IPS DF 6.9 (cell line): ENCODE data around the gene TADA1.
A peak's percentile ranks its signal among the peaks of the same experiment; 100 is the strongest.

Source experiments
- DNase-seq: peaks from one replicate; pipeline ENCODE4 v3.0.0-alpha.2; 2013; ENCODE audit warnings: low read depth, low spot score
- H3K27ac ChIP-seq: one replicate; pipeline ENCODE4 v1.5.1; 2013; ENCODE audit warnings: low read length, control low read depth
- H3K27me3 ChIP-seq: 2 replicates; pipeline ENCODE4 v1.6.1; 2013; ENCODE audit warnings: mild to moderate bottlenecking, low read length; ENCODE audit not compliant: control insufficient read depth, insufficient read depth
- H3K36me3 ChIP-seq: 2 replicates; pipeline ENCODE4 v1.6.1; 2013; ENCODE audit warnings: low read length; ENCODE audit not compliant: control insufficient read depth, insufficient read depth
- H3K4me1 ChIP-seq: 2 replicates; pipeline ENCODE4 v1.6.1; 2013; ENCODE audit warnings: low read length; ENCODE audit not compliant: control insufficient read depth, insufficient read depth
- H3K4me3 ChIP-seq: 2 replicates; pipeline ENCODE4 v1.5.1; 2013; ENCODE audit warnings: mild to moderate bottlenecking, low read length
- H3K9me3 ChIP-seq: 2 replicates; pipeline ENCODE4 v1.6.1; 2013; ENCODE audit warnings: low read length, inconsistent platforms; ENCODE audit not compliant: control insufficient read depth, insufficient read depth
- WGBS: extraction: QIAGEN DNeasy Blood & Tissue Kit; methylation state at CpG from one replicate; pipeline ENCODE4 v1.1.7; 2013; ENCODE audit warnings: mixed read lengths, missing lambda C conversion rate; ENCODE audit not compliant: insufficient read length, insufficient coverage; 5-methylcytosine and 5-hydroxymethylcytosine counted together

TADA1 gene

GRCh38 chr1:166910396-166910994 lies 34.4 kb upstream of the TADA1 start:
- peak; percentile 87 for DNase-seq
- Histone ChIP-seq H3K27me3 (no peaks in the 10 kb centered on the region), H3K27ac (no peak overlapping the region), H3K9me3 (no peaks in the 10 kb centered on the region), H3K36me3 (no peaks in the 10 kb centered on the region), H3K4me3 (no peak overlapping the region), H3K4me1 (no peaks in the 10 kb centered on the region; the same call in 1 of the 2 replicates)
- no CpG with 5 or more reads among the region's 1 CpG for WGBS

GRCh38 chr1:166908942-166909341 lies 32.9 kb upstream of the TADA1 start:
- H3K27ac ChIP-seq, result no peak overlapping the region
- no peaks in the 10 kb centered on the region for H3K27me3 ChIP-seq
- H3K36me3 ChIP-seq, result no peaks in the 10 kb centered on the region
- no CpG with 5 or more reads among the region's 1 CpG for WGBS
- H3K9me3 ChIP-seq, result no peaks in the 10 kb centered on the region
- no peak overlapping the region for H3K4me3 ChIP-seq
- no peak for DNase-seq
- H3K4me1 ChIP-seq, result no peaks in the 10 kb centered on the region; the same call in 1 of the 2 replicates

- Histone ChIP-seq H3K4me1 (no peaks in the 10 kb centered on the region; the same call in 1 of the 2 replicates), H3K27me3 (no peaks in the 10 kb centered on the region), H3K27ac (no peak overlapping the region), H3K4me3 (no peak overlapping the region), H3K36me3 (no peaks in the 10 kb centered on the region), H3K9me3 (no peaks in the 10 kb centered on the region)
- no CpG with 5 or more reads among the region's 3 CpGs for WGBS
- DNase-seq, result no peak
These were observed 31.7 kb upstream of the TADA1 start for GRCh38 chr1:166907763-166908162.

DNA sequence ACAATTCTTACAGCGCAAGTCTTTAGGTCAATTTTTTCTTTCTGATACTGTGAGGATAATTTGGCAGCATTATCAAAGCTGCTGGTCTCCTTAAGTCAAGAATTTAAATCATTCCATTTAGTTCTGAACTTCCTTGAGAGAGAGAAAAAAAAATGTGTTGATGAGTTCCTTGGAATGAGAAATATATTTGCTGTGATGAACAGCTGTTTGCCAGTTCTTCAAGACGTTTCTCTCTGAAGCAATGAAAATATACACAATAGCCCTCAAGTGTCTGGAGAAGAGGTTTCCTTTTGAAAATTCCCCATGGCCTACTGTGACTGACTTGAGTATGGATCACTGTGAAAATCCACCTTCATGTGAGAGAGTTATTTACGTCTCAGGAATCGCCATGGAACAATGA lies 31.0 kb upstream of the TADA1 start:
- no peaks in the 10 kb centered on the region for H3K36me3 ChIP-seq
- H3K4me3 ChIP-seq, result no peak overlapping the region
- no CpG with 5 or more reads among the region's 4 CpGs for WGBS
- H3K9me3 ChIP-seq, result no peaks in the 10 kb centered on the region
- H3K27me3 ChIP-seq, result no peaks in the 10 kb centered on the region
- no peaks in the 10 kb centered on the region; the same call in 1 of the 2 replicates for H3K4me1 ChIP-seq
- no peak overlapping the region for H3K27ac ChIP-seq
- no peak for DNase-seq

DNA sequence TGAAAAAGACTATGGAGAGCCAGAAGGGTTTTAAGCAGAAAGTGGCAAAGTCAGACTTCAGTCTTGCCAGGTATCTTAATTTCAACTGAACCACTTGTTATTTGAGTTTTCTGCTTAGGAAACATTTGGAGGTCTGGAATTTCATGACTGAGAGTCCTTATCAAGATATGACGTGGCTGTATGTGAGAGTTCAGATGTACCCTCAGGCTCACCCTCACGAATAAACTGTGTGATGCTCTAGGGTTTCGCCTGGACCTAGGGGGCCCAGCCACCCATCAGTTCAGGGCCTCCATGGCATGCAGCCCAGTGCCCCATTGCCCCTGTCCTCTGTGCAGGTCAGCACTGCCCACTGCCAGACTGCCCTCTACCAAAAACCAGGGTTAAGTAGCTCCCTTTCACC lies 30.6 kb upstream of the TADA1 start:
- H3K4me3 ChIP-seq, result no peak overlapping the region
- DNase-seq, result no peak
- WGBS, result no CpG with 5 or more reads among the region's 3 CpGs

DNA sequence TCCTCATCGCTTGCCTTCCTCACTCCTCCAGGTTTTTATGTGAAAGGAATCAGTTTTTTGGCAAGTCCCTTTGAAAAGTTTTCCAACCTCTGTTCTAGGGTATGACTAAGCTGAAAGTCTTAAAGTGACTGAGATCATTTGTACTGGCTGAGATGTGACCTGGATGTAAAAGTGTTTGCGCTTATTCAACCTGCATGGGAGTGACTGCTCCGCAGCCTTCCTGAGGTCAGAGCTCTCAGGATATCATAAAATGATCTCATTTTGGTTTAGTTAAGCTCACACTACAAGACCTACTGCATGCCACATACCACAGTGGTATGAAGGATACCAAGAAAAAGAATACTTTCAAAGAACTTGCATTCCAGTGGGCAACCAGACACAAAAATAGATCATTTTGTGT lies 29.8 kb upstream of the TADA1 start:
- no peaks in the 10 kb centered on the region for H3K27me3 ChIP-seq
- WGBS, result no CpG with 5 or more reads among the region's 3 CpGs

More for the DNA sequence above, 30.6 kb upstream of the TADA1 start:
- no peaks in the 10 kb centered on the region for H3K9me3 ChIP-seq
- H3K36me3 ChIP-seq, result no peaks in the 10 kb centered on the region
- no peak overlapping the region for H3K27ac ChIP-seq
- H3K4me1 ChIP-seq, result no peaks in the 10 kb centered on the region; the same call in 1 of the 2 replicates
- H3K27me3 ChIP-seq, result no peaks in the 10 kb centered on the region

GRCh38 chr1:166905136-166905535 lies 29.1 kb upstream of the TADA1 start:
- no CpG with 5 or more reads among the region's 2 CpGs for WGBS
- no peak overlapping the region for H3K27ac ChIP-seq
- H3K4me3 ChIP-seq, result no peak overlapping the region
- H3K36me3 ChIP-seq, result no peaks in the 10 kb centered on the region
- DNase-seq, result no peak
- no peaks in the 10 kb centered on the region for H3K9me3 ChIP-seq
- H3K4me1 ChIP-seq, result no peaks in the 10 kb centered on the region; the same call in 1 of the 2 replicates
- H3K27me3 ChIP-seq, result no peaks in the 10 kb centered on the region

More for the DNA sequence above, 29.8 kb upstream of the TADA1 start:
- no peak overlapping the region for H3K27ac ChIP-seq
- H3K4me3 ChIP-seq, result no peak overlapping the region
- DNase-seq, result no peak
- no peaks in the 10 kb centered on the region for H3K36me3 ChIP-seq
- no peaks in the 10 kb centered on the region; the same call in 1 of the 2 replicates for H3K4me1 ChIP-seq
- no peaks in the 10 kb centered on the region for H3K9me3 ChIP-seq

GRCh38 chr1:166903232-166903631 lies 27.2 kb upstream of the TADA1 start:
- H3K27ac ChIP-seq, result no peak overlapping the region
- no peaks in the 10 kb centered on the region for H3K27me3 ChIP-seq
- no peaks in the 10 kb centered on the region for H3K36me3 ChIP-seq
- DNase-seq, result no peak
- H3K4me1 ChIP-seq, result no peaks in the 10 kb centered on the region; the same call in 1 of the 2 replicates
- no peak overlapping the region for H3K4me3 ChIP-seq
- WGBS, result no CpG with 5 or more reads among the region's 1 CpG
- H3K9me3 ChIP-seq, result no peaks in the 10 kb centered on the region

GRCh38 chr1:166902279-166902678 lies 26.2 kb upstream of the TADA1 start:
- Histone ChIP-seq H3K36me3 (no peaks in the 10 kb centered on the region), H3K4me1 (no peaks in the 10 kb centered on the region; the same call in 1 of the 2 replicates), H3K27ac (no peak overlapping the region), H3K4me3 (no peak overlapping the region), H3K27me3 (no peaks in the 10 kb centered on the region), H3K9me3 (no peaks in the 10 kb centered on the region)
- no CpG with 5 or more reads among the region's 1 CpG for whole genome bisulfite sequencing
- no peak for DNase-seq

- H3K4me3 ChIP-seq, result no peak overlapping the region
- no CpG with 5 or more reads among the region's 4 CpGs for WGBS
- no peaks in the 10 kb centered on the region for H3K27me3 ChIP-seq
- no peaks in the 10 kb centered on the region for H3K4me1 ChIP-seq
- no peak for DNase-seq
- no peak overlapping the region for H3K27ac ChIP-seq
- H3K36me3 ChIP-seq, result no peaks in the 10 kb centered on the region
- no peaks in the 10 kb centered on the region for H3K9me3 ChIP-seq
These were observed 24.9 kb upstream of the TADA1 start for GRCh38 chr1:166900987-166901386.

DNA sequence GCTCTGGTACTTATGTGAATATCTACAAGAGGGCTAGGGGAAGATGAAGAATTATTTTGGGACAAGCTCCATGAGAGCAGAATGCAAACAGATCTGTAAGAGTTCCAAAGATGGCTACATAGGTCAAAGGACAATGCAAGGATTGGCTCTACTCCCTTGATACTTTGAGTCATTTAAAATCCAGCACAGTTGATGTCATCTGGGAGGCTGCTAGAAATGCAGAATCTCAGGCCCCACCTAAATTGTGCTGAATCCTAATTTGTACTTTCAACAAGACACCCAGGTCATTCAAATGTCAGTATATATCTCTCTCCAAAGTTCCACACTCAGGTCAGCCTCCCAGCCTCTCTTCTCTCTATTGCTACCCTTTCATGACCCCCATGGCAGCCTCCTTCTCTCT lies 23.7 kb upstream of the TADA1 start:
- Histone ChIP-seq H3K27ac (no peak overlapping the region), H3K27me3 (no peaks in the 10 kb centered on the region), H3K9me3 (no peaks in the 10 kb centered on the region), H3K36me3 (no peaks in the 10 kb centered on the region), H3K4me1 (no peaks in the 10 kb centered on the region), H3K4me3 (no peak overlapping the region)
- DNase-seq, result no peak
